ENCODE data around the gene MED16.

The MED16 gene

GRCh38 chr19:940591-941291 is 47.8 kb upstream of the MED16 start:
- TF ChIP-seq TAF1 (IDR thresholded peaks at IDR 0.05; ENCODE audit: borderline replicate concordance, insufficient read depth, low read length) (no peak), POLR2AphosphoS5 (IDR thresholded peaks at IDR 0.05; ENCODE audit: low read depth, low read length) (no peak)

DNA sequence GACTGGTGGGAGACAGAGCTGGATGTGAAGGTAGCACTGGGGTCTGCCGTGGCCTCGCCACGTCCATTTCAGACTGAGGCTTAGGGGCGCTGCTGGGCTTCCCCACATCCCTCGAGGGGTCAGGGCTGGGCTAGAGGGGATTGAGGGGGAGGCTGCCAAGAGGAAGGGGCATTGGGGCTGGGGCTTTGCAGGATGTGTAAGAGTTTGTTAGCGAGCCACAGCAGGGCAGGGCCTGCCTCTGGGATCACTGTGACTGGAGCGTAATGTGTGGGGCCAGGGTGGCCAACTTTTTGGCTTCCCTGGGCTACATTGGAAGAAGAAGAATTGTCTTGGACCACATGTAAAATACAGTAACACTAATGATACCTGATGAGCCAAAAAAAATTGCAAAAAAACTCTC is 46.9 kb upstream of the MED16 start:
- no peak for TF ChIP-seq SIN3A (IDR thresholded peaks at IDR 0.05; ENCODE audit: borderline replicate concordance, insufficient read depth, low read length)
- TF ChIP-seq POLR2AphosphoS5 (IDR thresholded peaks at IDR 0.05; ENCODE audit: low read depth, low read length): no peak
- TF ChIP-seq FOXP2 (optimal IDR thresholded peaks at IDR 0.05; ENCODE audit: borderline replicate concordance, extremely low read depth, extremely low read length, insufficient read depth): no peak
- no peak for TF ChIP-seq TAF1 (IDR thresholded peaks at IDR 0.05; ENCODE audit: borderline replicate concordance, insufficient read depth, low read length)
- TF ChIP-seq REST (IDR thresholded peaks at IDR 0.05; ENCODE audit: insufficient read depth in 1 of 2, low read depth in 2 of 2, low read length in 2 of 2): no peak

GRCh38 chr19:939439-939838 is 46.5 kb upstream of the MED16 start:
- TF ChIP-seq TAF1 (IDR thresholded peaks at IDR 0.05; ENCODE audit: borderline replicate concordance, insufficient read depth, low read length) (no peak), FOXP2 (optimal IDR thresholded peaks at IDR 0.05; ENCODE audit: borderline replicate concordance, extremely low read depth, extremely low read length, insufficient read depth) (no peak), SIN3A (IDR thresholded peaks at IDR 0.05; ENCODE audit: borderline replicate concordance, insufficient read depth, low read length) (no peak), POLR2AphosphoS5 (IDR thresholded peaks at IDR 0.05; ENCODE audit: low read depth, low read length) (no peak), REST (IDR thresholded peaks at IDR 0.05; ENCODE audit: insufficient read depth in 1 of 2, low read depth in 2 of 2, low read length in 2 of 2) (no peak)

- TF ChIP-seq POLR2AphosphoS5 (IDR thresholded peaks at IDR 0.05; ENCODE audit: low read depth, low read length) (no peak), TAF1 (IDR thresholded peaks at IDR 0.05; ENCODE audit: borderline replicate concordance, insufficient read depth, low read length) (no peak), SIN3A (IDR thresholded peaks at IDR 0.05; ENCODE audit: borderline replicate concordance, insufficient read depth, low read length) (no peak), REST (IDR thresholded peaks at IDR 0.05; ENCODE audit: insufficient read depth in 1 of 2, low read depth in 2 of 2, low read length in 2 of 2) (no peak), FOXP2 (optimal IDR thresholded peaks at IDR 0.05; ENCODE audit: borderline replicate concordance, extremely low read depth, extremely low read length, insufficient read depth) (no peak)
Observed at GRCh38 chr19:938233-938923, 45.4 kb upstream of the MED16 start.

DNA sequence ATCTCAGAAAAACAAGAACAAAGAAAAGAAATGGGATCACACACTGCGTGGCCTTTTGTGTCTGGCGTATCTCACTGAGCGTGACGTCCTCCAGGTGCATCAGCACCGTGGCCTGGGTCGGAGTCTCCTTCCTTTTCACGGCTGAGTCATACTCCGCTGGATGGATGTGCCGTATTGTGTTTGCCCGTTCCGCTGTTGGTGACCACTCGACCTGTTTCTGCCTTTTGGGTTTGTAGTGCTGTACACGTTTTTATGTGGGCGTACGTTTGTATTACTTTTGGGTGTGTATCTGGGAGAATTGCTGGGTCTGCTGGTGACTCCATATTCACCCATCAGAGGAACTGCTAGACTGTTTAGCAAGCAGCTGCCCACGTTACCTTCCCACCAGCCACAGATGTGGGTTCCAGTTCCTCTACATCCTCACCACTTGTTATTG is 44.3 kb upstream of the MED16 start:
- TF ChIP-seq POLR2AphosphoS5 (IDR thresholded peaks at IDR 0.05; ENCODE audit: low read depth, low read length) (no peak), TAF1 (IDR thresholded peaks at IDR 0.05; ENCODE audit: borderline replicate concordance, insufficient read depth, low read length) (no peak), REST (IDR thresholded peaks at IDR 0.05; ENCODE audit: insufficient read depth in 1 of 2, low read depth in 2 of 2, low read length in 2 of 2) (no peak), SIN3A (IDR thresholded peaks at IDR 0.05; ENCODE audit: borderline replicate concordance, insufficient read depth, low read length) (no peak), FOXP2 (optimal IDR thresholded peaks at IDR 0.05; ENCODE audit: borderline replicate concordance, extremely low read depth, extremely low read length, insufficient read depth) (no peak)

All from PFSK-1 (cell line).